GM21390 (cell line): Measurements from ENCODE around the gene PLA2G2D.
"Not testable (repeated sequence)": the region's sequence is repeated elsewhere in the genome, so short reads cannot be mapped to it uniquely, and the experiment has no call there.

Experiments used
- ATAC-seq: cut with Tn5 transposase; IDR thresholded peaks from one replicate; pipeline ENCODE4 v1.9.1; 2021; ENCODE audit not compliant: unreplicated experiment

The PLA2G2D gene

DNA sequence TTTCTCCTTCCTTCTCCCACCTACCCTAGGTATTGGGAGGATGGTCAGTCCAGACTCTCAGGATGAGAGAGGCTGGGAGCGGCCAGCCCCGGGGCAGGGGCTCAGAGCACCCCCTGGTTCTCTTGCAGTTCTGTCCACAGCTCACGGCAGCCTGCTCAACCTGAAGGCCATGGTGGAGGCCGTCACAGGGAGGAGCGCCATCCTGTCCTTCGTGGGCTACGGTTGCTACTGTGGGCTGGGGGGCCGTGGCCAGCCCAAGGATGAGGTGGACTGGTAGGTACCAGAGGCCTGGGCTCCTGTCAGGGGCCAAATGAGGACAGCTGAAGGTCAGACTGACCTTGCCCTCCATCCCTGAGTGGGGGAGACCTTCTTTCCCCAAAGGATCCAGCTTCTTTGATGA is 24.0 kb upstream of the PLA2G2D start:
- ATAC-seq: no peak

GRCh38 chr1:20142001-20142710 is 22.8 kb upstream of the PLA2G2D start:
- ATAC-seq: no peak

DNA sequence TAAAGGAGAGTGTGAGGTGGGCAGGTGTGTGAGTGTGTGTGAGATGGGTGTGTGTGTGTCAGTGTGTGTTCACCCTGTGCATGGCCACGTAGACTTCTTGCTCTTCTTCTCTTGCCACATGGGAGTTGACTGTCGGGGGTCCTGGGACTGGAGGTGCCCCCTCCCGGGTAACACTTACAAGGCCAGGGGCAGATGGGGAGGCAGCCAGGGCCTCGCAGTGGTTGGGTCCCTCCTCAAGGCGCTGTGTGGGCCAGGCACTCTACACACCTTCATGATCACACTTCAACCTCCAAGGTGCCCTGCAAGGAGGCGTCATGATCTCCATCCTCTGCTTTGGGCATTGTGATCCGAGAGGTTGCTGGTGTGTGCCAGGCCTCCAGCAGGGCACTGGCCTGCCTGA is 22.1 kb upstream of the PLA2G2D start:
- no peak for ATAC-seq

GRCh38 chr1:20141001-20141400 is 21.7 kb upstream of the PLA2G2D start:
- ATAC-seq: no peak

- ATAC-seq: no peak
Measured at GRCh38 chr1:20139776-20140612, 20.7 kb upstream of the PLA2G2D start.

DNA sequence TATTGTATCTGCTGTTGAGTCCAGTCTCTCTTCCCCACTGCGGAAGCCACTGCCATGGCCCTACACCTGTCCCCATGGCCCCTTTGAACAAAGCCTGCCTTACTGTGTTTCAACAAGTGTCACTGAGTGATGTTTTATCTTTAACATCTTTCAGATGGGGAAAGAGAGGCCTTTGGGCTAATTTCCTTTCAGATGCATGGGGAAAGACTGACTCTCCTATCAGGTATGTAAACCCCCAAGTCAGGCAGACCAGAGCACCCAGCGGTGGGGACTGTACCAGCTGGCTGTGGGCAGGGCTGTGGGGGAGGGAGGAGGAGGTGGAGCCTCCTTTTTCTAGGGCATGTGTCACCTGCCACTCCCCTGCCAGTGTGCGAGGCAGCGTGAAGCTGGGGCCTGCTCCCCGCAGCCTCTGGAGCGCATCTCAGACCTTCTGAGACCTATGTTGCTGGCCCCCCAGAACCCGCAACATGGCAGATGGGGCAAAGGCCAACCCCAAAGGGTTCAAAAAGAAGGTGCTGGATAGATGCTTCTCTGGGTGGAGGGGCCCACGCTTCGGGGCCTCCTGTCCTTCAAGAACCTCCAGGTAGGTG is 19.7 kb upstream of the PLA2G2D start, which contains the start of gene PLA2G2F:
PLA2G2F (plus strand) TSS at position 363 of the 590 bp plus-strand sequence; CDS start at position 468, 105 bp downstream.
- ATAC-seq: no peak

- ATAC-seq: no peak
Measured at GRCh38 chr1:20138346-20138745, 19.0 kb upstream of the PLA2G2D start.

GRCh38 chr1:20137604-20138003 is 18.3 kb upstream of the PLA2G2D start:
- ATAC-seq: no peak

DNA sequence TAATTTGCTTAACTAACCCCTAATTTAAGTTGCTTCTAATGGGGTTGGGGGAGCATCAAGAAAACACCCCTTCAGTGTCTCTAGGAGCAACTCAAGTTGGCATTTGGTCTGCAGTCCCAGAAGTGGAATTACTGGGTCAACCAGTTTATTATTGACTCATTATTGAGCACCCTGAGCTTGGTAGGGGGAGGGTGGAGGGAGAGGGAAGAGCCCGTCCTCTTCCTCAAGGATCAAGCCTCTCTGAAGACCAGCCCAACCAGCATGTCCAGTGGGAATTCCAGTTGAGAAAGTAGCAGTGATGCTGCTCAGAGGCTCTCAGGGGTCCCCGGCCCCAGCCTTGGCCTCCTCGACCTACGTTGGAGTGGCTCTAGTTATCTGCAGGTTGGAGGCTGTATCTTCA is 17.7 kb upstream of the PLA2G2D start:
- no peak for ATAC-seq

GRCh38 chr1:20136249-20136648 is 16.9 kb upstream of the PLA2G2D start:
- no peak for ATAC-seq

DNA sequence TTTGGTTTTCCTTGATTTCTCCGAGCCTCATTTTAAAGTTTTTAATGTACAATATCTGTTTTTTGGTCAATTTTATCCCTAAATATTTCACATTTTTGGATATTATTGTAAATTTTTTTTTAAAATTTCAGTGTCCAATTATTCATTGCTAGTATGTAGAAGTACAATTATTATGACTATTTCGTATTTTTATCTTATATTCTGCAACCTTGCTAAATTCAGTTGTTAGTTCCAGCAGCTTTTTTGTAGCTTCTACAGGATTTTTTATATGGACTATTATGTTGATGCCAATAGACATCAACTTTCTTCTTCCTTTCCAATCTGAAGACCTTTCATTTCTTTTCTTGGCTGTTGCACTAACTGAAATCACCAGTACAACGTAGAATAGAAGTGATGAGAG is 15.7 kb upstream of the PLA2G2D start:
- no peak for ATAC-seq

GRCh38 chr1:20130518-20130917 is 11.2 kb upstream of the PLA2G2D start:
- not testable (repeated sequence) for ATAC-seq

- no peak for ATAC-seq
Measured at GRCh38 chr1:20126806-20127440, 7.6 kb upstream of the PLA2G2D start.

DNA sequence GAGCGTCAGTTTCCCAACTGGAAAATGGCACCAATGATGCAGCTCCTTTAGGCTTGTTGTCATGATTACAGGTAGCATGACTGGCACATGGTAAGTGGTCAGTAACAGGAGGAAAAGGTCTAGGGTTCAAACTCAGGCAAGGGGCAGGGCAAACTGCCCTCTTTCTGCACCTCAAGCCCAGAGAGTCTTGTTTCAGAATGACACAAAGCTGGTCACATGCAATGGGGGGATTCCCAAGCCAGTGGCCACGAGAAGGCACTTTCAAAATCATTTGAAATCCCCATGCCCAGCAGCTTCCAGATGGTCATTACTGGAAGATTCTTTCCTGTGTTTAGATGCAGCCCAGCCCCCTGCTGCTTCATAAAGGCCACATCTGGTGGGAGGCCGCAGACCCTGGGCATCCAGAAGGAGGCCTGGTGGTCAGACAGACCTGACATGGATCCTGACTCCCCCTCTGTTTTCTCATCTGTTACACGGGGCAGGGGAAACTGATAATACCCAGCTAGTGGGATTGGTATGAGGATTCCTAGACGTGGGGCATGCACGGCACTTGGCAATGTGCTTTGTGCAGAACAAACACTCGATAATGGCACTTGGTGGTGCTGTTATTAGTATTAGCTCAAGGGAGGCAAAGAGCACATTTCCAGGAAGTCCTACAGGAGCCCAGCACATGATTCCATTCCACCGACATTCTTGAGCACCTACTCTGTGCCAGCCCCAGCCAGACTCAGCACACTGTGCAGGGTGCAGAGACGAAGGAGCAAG is 6.9 kb upstream of the PLA2G2D start:
- ATAC-seq: no peak

- ATAC-seq: no peak
Measured at GRCh38 chr1:20125100-20125499, 5.8 kb upstream of the PLA2G2D start.

GRCh38 chr1:20124456-20125057 is 5.2 kb upstream of the PLA2G2D start:
- ATAC-seq: no peak

- no peak for ATAC-seq
Measured at GRCh38 chr1:20123722-20124455, 4.6 kb upstream of the PLA2G2D start.

- ATAC-seq: no peak
Measured at GRCh38 chr1:20120796-20121195, 1.5 kb upstream of the PLA2G2D start.

DNA sequence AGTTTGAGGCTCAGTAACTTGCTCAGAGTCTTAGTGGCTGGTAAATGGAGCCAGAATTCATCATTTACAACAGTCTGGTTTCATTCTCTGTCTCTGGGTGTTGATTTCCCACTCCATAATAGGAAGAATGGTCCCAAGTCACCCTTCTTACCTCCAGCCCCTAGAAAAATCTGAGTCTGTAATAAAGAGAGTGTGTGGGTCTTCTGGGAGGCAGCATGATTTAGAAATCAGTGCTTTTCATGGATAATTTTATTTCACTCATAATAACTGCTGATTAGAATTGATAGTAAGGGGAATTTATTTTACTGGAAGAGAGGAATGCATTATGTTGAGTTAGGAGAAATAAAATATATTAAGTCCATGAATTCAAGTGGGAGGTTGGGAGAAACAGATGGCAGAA is 2.1 kb downstream of the PLA2G2D start:
- no peak for ATAC-seq

GRCh38 chr1:20115916-20116315 is 3.4 kb downstream of the PLA2G2D start:
- ATAC-seq: no peak
